Kidney (tissue), 14 donors: ENCODE measurements around the gene NR3C1. TPM values are rescaled to one million over a fixed set of nuclear protein-coding genes. Genes with fewer than 3 reads are reported as not detected.

Source experiments
- DNase-seq, 5 donors: peaks; one replicate each; pipeline ENCODE4 v3.0.0-alpha.2; 2013 to 2020
- FAIRE-seq: peaks from 2 replicates; lab custom pipeline; 2012; peaks lifted over from hg19 to GRCh38; lab: Jason Lieb, UNC
- H3K27ac ChIP-seq, 2 donors: one replicate each; pipeline ENCODE4 v1.7.0; 2013; ENCODE audit warnings: low read depth in 2 of 2, low read length in 2 of 2, inconsistent platforms in 1 of 2
- H3K27me3 ChIP-seq: one replicate; pipeline ENCODE4 v1.7.1; 2013; ENCODE audit warnings: low read length, inconsistent platforms; ENCODE audit not compliant: control insufficient read depth, insufficient read depth
- H3K36me3 ChIP-seq, 3 donors: one replicate each; pipeline versions ENCODE4 v1.7.0 to v1.7.1; 2013; ENCODE audit warnings: low read length in 3 of 3, control low read depth in 1 of 3, inconsistent platforms in 1 of 3; ENCODE audit not compliant: insufficient read depth in 3 of 3, control insufficient read depth in 2 of 3
- H3K4me1 ChIP-seq, 3 donors: one replicate each; pipeline versions ENCODE4 v1.7.0 to v1.7.1; 2013; ENCODE audit warnings: low read length in 3 of 3, inconsistent platforms in 1 of 3, low read depth in 1 of 3; ENCODE audit not compliant: control insufficient read depth in 2 of 3, insufficient read depth in 2 of 3
- H3K4me3 ChIP-seq, 3 donors: one replicate each; pipeline versions ENCODE4 v1.7.0 to v1.8.1; 2013; ENCODE audit warnings: low read length in 3 of 3, control low read depth in 1 of 3, inconsistent platforms in 1 of 3
- H3K9ac ChIP-seq, 3 donors: one replicate each; pipeline versions ENCODE4 v1.7.0 to v1.7.1; 2013; ENCODE audit warnings: low read length in 3 of 3, control low read depth in 1 of 3, inconsistent platforms in 1 of 3
- H3K9me3 ChIP-seq, 3 donors: one replicate each; pipeline versions ENCODE4 v1.7.0 to v1.7.1; 2013; ENCODE audit warnings: low read length in 3 of 3, control low read depth in 1 of 3, inconsistent platforms in 1 of 3; ENCODE audit not compliant: control insufficient read depth in 2 of 3, insufficient read depth in 1 of 3
- intact Hi-C: fragments of 100-400 bp; cut with DNase I; formaldehyde crosslinking; loops from one replicate; pipeline ENCODE4 v1.11.1; 2022
- polyA plus RNA-seq: library from polyadenylated mRNA; stranded (reverse); fragments of 350-450 nt; fragmentation: Illumina TruSeq; extraction: RNeasy Lipid Tissue Mini Kit (QIAGEN cat#74804); gene quantifications from one replicate; pipeline ENCODE4 v1.2.3, GENCODE V29; 2014; ENCODE audit warnings: low read depth, low replicate concordance; ENCODE audit not compliant: insufficient read depth
- total RNA-seq: library from RNA; stranded (reverse); fragmentation: NEBNext Ultra II Directional; extraction: Animal tissue kit (Norgen Biotek cat#: 25700); gene quantifications from one replicate; pipeline ENCODE4 v1.2.1, GENCODE V29; 2021
- TF ChIP-seq, protein P1 (sequence below): IDR thresholded peaks from 3 replicates; pipeline ENCODE4 v1.5.1; 2012; ENCODE audit warnings: mild to moderate bottlenecking, moderate library complexity, borderline replicate concordance; ENCODE audit not compliant: insufficient read depth; ENCODE audit errors: extremely low read depth
- donor health status: control.
- donor health status: control.
- donor health status: control.
- donor health status: control.
- donor health status: control.
- donor health status: DM: yes; HTN: yes; CAD: no.
- donor health status: Normal renal cell carcinoma (clear cell type).

Gene NR3C1
- total and polyA plus RNA-seq, 2 donors from 2014 or later = 23.4 to 69.0 TPM

DNA sequence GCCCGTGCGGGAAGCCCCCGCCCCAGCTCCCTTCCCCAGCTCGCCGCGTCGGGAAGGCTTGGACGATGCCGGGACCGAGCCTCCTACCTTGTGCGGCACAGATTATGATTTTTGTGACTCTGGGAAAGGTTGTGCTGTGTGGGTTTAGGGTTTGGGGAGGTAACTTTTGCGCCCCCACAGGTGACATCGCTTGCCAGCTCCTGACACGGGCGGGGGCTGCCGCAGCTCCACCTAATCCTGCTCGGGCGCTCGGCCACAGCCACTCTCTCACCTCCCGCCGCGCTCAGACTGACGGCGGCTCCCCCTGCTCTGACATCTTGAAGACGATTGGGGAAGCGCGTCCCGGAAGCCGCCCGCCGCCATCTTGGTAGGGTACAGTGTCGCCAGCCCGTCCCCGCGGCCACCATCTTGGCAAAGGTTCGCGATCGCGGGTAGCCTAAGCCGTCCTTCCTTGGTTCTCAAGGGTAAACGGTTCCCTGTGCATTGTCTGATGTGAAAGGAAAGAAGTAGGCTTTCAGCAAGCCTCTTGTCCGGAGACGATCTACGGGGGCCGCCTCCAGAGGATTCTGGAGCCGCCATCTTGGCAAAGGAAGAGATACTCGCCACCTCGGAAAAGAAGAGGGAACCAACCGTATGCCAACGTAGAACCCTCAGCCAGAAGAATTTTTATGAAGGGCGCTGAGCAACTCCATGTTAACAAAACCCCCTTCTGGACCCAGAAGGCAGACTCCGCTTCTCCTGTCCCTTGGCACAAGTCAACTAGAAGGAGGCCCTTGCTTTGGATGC is 1.8 kb upstream of the NR3C1 start:
- Histone ChIP-seq H3K27ac (peak overlapping the region; percentile 96 to 99), H3K36me3 (no peaks in the 10 kb centered on the region), H3K27me3 (peaks cover 4% of the 10 kb centered on the region), H3K9me3 (no peaks in the 10 kb centered on the region), H3K4me1 (peaks cover 0 to 3% (median under 1%) of the 10 kb centered on the region in 3 donors), H3K4me3 (peak overlapping the region; percentile 86 to 90 (median 89)), H3K9ac (peak overlapping the region; percentile 57 to 87 (median 75))
- intact Hi-C loops = no loop called here
- TF ChIP-seq, protein P1, sequence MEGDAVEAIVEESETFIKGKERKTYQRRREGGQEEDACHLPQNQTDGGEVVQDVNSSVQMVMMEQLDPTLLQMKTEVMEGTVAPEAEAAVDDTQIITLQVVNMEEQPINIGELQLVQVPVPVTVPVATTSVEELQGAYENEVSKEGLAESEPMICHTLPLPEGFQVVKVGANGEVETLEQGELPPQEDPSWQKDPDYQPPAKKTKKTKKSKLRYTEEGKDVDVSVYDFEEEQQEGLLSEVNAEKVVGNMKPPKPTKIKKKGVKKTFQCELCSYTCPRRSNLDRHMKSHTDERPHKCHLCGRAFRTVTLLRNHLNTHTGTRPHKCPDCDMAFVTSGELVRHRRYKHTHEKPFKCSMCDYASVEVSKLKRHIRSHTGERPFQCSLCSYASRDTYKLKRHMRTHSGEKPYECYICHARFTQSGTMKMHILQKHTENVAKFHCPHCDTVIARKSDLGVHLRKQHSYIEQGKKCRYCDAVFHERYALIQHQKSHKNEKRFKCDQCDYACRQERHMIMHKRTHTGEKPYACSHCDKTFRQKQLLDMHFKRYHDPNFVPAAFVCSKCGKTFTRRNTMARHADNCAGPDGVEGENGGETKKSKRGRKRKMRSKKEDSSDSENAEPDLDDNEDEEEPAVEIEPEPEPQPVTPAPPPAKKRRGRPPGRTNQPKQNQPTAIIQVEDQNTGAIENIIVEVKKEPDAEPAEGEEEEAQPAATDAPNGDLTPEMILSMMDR = peak; percentile 5
- FAIRE-seq (no peak), DNase-seq (peak; percentile 91 to 96 (median 94))

DNA sequence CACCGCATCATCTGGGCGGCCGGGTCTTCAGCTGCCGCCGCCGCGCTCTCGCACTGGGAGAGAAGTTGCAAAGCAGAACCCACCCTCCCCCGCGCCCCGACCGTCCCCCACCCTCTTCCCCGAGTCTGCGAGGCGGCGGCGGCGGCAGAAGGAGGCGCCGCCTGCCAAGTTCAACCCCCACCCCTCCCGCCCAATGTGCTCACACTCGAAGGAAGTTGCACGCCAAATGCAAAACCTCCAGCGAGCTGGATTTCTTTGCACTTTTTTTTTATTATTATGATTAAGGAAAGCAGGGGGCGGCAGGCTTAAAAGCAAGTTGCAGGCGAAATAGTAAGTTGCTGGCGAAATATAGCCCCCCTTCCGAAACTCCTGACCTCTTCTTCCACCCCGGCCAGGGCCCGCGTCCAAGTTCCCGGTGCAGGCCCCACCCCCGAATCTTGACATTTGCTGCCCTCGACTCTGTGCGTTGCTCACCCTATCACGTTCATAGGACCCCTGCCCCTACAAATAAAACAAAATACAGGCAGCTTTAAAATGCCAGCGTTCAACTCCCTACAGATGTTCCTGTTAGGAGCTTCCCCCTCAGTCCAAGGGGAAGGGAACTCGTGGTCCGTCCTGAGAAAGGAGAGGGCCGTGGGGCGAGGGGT is 1.1 kb upstream of the NR3C1 start:
- intact Hi-C loops = no loop called here
- Histone ChIP-seq H3K27me3 (peaks cover 4% of the 10 kb centered on the region), H3K4me1 (peaks cover 0 to 3% (median 3%) of the 10 kb centered on the region in 3 donors), H3K4me3 (peak overlapping the region; percentile 86 to 90 (median 89)), H3K9me3 (no peaks in the 10 kb centered on the region), H3K27ac (peak overlapping the region; percentile 96 to 99), H3K36me3 (no peaks in the 10 kb centered on the region), H3K9ac (peak overlapping the region; percentile 57 to 87 (median 75))
- peak; percentile 78 to 95 (median 88) for DNase-seq
- FAIRE-seq = no peak
- TF ChIP-seq, protein P1 = no peak

- no peaks in the 10 kb centered on the region for H3K9me3 ChIP-seq
- no peak for FAIRE-seq
- H3K27me3 ChIP-seq = peaks cover 4% of the 10 kb centered on the region
- no peaks in the 10 kb centered on the region for H3K36me3 ChIP-seq
- intact Hi-C loops = no loop called here
- TF ChIP-seq, protein P1 = no peak
- H3K4me1 ChIP-seq = peaks cover 0 to 7% (median 3%) of the 10 kb centered on the region in 3 donors
- peak overlapping the region; percentile 91 to 92 for H3K27ac ChIP-seq
- peak overlapping the region in 1 of 3 donors; percentile 53 for H3K9ac ChIP-seq
- H3K4me3 ChIP-seq = peak overlapping the region; percentile 46 to 91 (median 51)
- DNase-seq = no peak
Observed at GRCh38 chr5:143403334-143403592, 223 bp downstream of the NR3C1 start.
